SK-N-SH (cell line): ENCODE results near the gene STK32A.

ENCODE experiments used
- CTCF ChIP-seq: fragments of 200-600 bp; sonication (generic); IDR thresholded peaks from 2 replicates; pipeline ENCODE4 v1.6.1; 2017; ENCODE audit warnings: antibody characterized with exemption, mild to moderate bottlenecking, moderate library complexity
- EP300 ChIP-seq, 2 experiments: IDR thresholded peaks; 2 replicates each; pipeline versions ENCODE4 v1.4.0 to v1.6.1; 2012; ENCODE audit warnings: borderline replicate concordance in 1 of 2, low read depth in 1 of 2, low read length in 1 of 2
- FOXJ3 ChIP-seq: sonication (generic); formaldehyde crosslinking; IDR thresholded peaks from 2 replicates; pipeline ENCODE4 v1.5.1; 2020; ENCODE audit warnings: mild to moderate bottlenecking, missing genetic modification reagents
- FOXM1 ChIP-seq: IDR thresholded peaks from 2 replicates; pipeline ENCODE4 v1.4.0; 2012; ENCODE audit warnings: low read depth, mild to moderate bottlenecking
- IRF3 ChIP-seq: fragments of 150-350 bp; IDR thresholded peaks from 2 replicates; pipeline ENCODE4 v1.6.1; 2016; ENCODE audit warnings: mild to moderate bottlenecking, low read depth, low read length
- MAX ChIP-seq: IDR thresholded peaks from 2 replicates; pipeline ENCODE4 v1.4.0; 2012; ENCODE audit warnings: low read depth
- MXI1 ChIP-seq: IDR thresholded peaks from 2 replicates; pipeline ENCODE4 v1.6.1; 2012; ENCODE audit warnings: mild to moderate bottlenecking, low read depth, low read length, improper control_type of control experiment
- NRF1 ChIP-seq: IDR thresholded peaks from 2 replicates; pipeline ENCODE4 v1.6.1; 2012; ENCODE audit warnings: low read depth, mild to moderate bottlenecking, low read length
- POLR2AphosphoS5 ChIP-seq: IDR thresholded peaks from 2 replicates; pipeline ENCODE4 v1.6.1; 2012; ENCODE audit warnings: low read depth, low read length
- RAD21 ChIP-seq: IDR thresholded peaks from 2 replicates; pipeline ENCODE4 v1.6.1; 2012; ENCODE audit warnings: mild to moderate bottlenecking, low read length
- SIN3A ChIP-seq: IDR thresholded peaks from 2 replicates; pipeline ENCODE4 v1.6.1; 2012; ENCODE audit warnings: low read depth, mild to moderate bottlenecking, low read length, moderate library complexity, borderline replicate concordance
- TAF1 ChIP-seq: IDR thresholded peaks from 2 replicates; pipeline ENCODE4 v1.6.1; 2012; ENCODE audit warnings: low read depth, mild to moderate bottlenecking, low read length, moderate library complexity, borderline replicate concordance
- USF2 ChIP-seq: fragments of 150-350 bp; IDR thresholded peaks from 2 replicates; pipeline ENCODE4 v1.6.1; 2017; ENCODE audit warnings: antibody characterized with exemption, low read length, low read depth, borderline replicate concordance
- YY1 ChIP-seq: IDR thresholded peaks from 2 replicates; pipeline ENCODE4 v1.4.0; 2012; ENCODE audit warnings: low read depth, mild to moderate bottlenecking

- TF ChIP-seq CTCF, result no peak
- no peak for TF ChIP-seq MAX
- TF ChIP-seq EP300 (IDR thresholded peaks at IDR 0.05; ENCODE audit: borderline replicate concordance in 1 of 2, low read depth in 1 of 2, low read length in 1 of 2), result no peak
- TF ChIP-seq USF2, result no peak
- no peak for TF ChIP-seq FOXJ3
- TF ChIP-seq NRF1, result no peak
- TF ChIP-seq YY1, result no peak
- no peak for TF ChIP-seq POLR2AphosphoS5
- no peak for TF ChIP-seq MXI1
- TF ChIP-seq IRF3, result no peak
- TF ChIP-seq FOXM1, result no peak
- no peak for TF ChIP-seq SIN3A
- TF ChIP-seq TAF1, result no peak
- no peak for TF ChIP-seq RAD21
Observed at GRCh38 chr5:147431586-147431985, 196.8 kb downstream of the STK32A start.
